HG03558 (cell line): ENCODE measurements around the gene AQP6.
"Not testable (repeated sequence)": the region's sequence is repeated elsewhere in the genome, so short reads cannot be mapped to it uniquely, and the experiment has no call there.

ENCODE experiments used
- ATAC-seq: cut with Tn5 transposase; IDR thresholded peaks from one replicate; pipeline ENCODE4 v1.9.1; 2021; ENCODE audit warnings: moderate number of reproducible peaks; ENCODE audit not compliant: unreplicated experiment; ENCODE audit errors: extremely low read depth

The AQP6 gene

DNA sequence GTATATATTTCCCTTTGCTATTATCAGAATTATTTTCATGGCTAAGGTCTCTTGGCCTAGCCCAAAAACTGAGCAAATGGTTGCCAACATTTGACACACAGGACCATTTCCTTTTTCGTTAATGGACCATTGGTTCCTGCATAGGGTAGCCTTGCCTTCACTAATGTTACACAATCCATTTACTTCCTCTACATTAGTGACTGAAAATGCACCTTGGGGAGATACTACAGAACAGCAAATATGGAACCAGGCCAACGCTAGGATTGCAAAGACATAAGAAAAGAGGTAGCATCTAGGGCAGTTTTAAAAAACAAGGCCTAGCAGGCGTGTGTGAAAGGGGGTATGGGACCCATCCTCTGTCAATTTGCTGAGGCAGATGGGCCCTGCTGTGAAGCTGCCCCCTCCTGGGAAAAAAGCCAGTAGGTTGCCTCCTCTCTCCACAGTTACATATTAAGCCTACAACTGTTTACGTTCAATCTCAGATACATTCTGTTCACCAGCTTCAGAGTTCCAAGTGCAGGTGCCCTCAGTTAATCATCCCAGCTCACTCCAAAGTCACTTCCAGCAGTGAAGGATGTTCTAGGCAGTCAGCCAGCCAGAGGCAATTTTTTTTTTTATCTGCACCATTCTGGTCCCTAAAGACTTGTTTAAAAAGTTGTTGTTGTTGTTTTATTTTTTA is 15.0 kb downstream of the AQP6 start:
- no peak for ATAC-seq

GRCh38 chr12:49989400-49989799 is 16.7 kb downstream of the AQP6 start:
- not testable (repeated sequence) for ATAC-seq

- no peak for ATAC-seq
These were observed 17.5 kb downstream of the AQP6 start for GRCh38 chr12:49990273-49990672.

DNA sequence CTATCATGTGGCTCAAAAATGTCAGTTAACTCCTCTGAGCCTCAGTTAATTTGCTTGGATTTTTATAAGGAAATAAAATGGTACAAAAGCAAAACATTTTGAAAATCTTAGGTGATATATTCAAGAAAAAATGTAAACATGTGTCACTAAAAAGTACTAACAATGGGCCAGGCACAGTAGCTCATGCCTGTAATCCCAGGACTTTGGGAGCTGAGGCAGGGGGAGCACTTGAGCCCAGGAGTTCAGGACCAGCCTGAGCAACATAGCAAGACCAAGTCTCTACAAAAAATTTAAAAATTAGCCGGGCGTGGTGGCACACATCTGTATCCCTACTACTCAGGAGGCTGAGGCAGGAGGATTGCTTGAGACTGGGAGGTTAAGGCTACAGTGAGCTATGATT is 25.7 kb downstream of the AQP6 start:
- no peak for ATAC-seq

DNA sequence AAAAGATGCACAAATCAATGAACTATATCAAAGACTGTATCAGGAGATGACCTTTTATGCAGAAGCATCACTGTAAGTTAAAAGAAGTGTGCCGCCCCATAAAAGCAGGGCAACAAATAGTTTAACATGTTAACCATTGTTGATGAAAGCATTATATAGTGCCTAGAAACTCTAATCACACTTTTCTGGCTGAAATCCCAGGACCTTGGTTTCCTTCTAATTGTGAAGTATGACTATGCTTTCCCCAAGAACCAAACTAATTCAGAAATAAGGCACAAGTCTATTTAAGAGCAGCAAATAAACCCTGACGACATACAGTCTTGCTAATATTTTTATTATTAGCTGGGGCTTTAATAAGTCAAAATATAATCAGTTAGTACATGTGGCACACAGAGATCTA is 30.8 kb downstream of the AQP6 start:
- no peak for ATAC-seq

GRCh38 chr12:50004696-50005095 is 31.9 kb downstream of the AQP6 start:
- no peak for ATAC-seq

DNA sequence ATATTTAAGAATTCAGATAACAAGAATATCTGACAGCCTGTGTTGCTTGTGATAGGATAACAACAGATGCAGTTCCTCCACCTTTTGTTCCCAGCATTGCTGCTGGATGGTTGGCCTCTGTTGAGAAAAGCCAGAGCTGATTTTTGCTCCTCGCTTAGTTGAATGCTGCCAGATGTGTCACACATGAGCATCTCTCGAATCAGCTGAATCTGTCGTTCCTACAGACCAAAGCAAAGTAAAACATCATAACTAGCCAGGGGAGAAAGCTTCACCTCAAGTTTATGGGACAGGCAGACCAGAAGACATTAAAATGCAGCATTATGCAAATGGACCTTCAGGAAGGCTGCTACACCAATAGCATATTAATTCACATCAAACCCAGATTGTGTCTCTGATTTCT is 32.4 kb downstream of the AQP6 start:
- ATAC-seq = no peak

DNA sequence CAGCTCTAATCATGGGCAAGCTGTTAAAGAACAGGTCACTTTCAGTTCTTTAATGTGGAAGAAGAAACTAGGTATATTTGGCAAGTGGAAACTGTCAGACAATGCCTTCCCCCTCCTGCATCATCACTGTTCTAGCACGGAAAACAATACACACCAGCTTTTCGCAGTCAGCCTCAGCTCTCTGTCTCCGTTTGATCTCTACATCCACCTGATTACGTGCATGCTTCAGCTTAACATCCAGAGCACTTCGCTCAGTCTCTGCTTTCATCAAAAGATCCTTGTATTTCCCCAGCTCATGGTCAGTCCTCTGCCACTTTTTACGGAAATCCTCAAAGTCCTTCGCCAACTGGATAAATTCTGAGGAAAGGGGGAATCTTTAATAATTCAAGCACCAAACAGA is 33.5 kb downstream of the AQP6 start:
- no peak for ATAC-seq

DNA sequence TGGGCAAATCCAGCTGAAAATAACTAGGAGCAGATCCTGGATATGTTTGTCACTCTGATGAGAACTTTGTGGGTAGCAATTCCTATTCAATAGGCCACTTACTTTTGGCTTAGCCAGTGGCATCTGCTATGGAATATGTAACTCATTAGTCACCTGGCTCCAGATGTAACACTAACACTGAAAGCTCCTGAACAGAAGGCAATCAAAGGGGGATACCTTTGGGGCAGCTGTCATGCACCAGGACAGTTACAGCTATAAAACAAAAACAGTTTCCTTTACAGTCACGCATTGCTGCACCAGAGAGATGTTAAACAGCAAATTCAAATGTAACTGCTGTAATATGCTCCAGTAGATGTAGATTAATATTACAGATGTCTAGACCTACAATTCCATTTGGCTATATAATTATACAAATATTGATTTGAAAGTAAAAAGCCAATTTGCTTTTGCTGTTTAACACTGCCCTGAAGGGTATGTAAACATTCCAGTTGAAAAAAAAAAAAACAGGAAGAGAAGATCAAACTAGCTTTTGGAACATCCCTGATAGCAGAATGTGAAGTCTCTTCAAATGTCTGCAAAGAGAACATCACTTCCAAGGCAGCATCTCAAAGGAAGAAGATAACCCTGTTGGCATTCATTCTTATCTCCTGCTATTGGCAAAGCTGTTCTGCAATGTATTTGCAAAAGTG is 34.2 kb downstream of the AQP6 start:
- ATAC-seq = no peak

GRCh38 chr12:50013361-50014147 is 40.8 kb downstream of the AQP6 start:
- no peak for ATAC-seq

DNA sequence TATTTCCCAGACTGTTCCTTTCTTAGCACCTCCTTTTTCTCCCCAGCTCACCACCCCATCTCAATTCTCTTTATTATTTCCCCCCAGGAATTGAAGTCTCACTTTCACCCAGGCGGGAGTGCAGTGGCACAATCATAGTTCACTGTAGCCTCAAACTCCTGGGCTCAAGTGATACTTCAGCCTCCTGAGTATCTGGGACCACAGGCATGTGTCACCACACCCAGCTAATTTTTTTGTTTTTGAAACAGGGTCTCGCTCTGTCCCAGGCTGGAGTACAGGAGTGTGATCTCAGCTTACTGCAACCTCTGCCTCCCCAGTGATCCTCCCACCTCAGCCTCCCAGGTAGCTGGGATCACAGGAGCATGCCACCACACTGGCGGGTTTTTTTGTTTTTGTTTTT is 41.6 kb downstream of the AQP6 start:
- no peak for ATAC-seq

- no peak for ATAC-seq
These were observed 44.0 kb downstream of the AQP6 start for GRCh38 chr12:50016501-50017475.

GRCh38 chr12:50017641-50018040 is 44.9 kb downstream of the AQP6 start:
- no peak for ATAC-seq

GRCh38 chr12:50018154-50018553 is 45.4 kb downstream of the AQP6 start:
- no peak for ATAC-seq

DNA sequence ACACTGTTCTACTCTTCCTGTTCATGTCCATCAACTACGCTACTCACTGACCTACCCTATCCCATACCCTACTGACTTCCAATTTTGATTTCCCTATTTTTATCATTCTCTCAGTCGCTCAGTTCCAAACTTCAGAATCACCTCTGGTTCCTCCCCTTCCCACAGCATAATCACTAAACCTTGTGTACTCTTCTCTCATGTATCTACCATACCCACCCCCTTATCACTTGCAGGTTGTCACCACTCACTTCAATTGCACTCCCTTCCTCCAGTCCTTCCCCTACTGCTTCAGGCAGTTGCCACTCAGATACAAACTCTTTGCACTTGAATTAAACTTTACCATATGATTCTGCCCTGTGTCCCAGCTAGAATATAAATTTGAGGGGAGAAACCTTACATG is 46.2 kb downstream of the AQP6 start:
- ATAC-seq = no peak

DNA sequence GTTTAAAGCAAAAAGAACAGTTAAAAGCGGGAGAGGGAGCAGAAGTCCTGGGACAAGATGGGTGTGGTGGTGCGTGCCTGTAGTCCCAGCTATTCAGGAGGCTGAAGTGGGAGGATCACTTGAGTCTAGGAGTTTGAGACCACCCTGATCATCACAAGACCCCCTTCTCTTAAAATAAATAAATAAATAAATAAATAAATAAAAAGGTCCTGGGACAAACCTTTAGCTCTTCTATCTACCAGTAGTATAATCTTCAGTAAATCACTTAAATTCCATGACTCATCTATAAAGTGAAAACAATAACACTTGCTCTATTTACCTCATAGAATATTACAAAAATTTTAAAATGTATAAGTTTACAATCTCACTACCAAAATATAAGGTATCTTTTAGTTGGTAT is 46.8 kb downstream of the AQP6 start:
- ATAC-seq = no peak

GRCh38 chr12:50021031-50021430 is 48.3 kb downstream of the AQP6 start:
- no peak for ATAC-seq

GRCh38 chr12:50022903-50023302 is 50.2 kb downstream of the AQP6 start:
- no peak for ATAC-seq

DNA sequence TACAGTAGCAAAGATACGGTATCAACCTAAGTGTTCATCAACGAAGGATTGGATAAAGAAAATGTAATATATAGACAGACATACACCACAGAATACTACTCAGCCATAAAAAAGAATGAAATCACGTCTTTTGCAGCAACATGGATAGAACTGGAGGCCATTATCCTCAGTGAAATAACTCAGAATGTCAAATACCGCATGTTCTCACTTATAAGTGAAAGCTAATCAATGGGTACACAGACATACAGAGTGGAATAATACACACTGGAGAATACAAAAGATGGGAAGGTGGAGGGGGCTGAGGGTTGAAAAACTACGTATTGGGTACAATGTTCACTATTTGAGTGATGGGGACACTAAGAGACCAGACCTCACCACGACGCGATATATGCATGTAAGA is 51.5 kb downstream of the AQP6 start:
- ATAC-seq = no peak

GRCh38 chr12:50024805-50025186 is 52.0 kb downstream of the AQP6 start:
- ATAC-seq = no peak
